IMR-90 (cell line): ENCODE results near the gene SLC9A5. TPM values are rescaled to one million over a fixed set of nuclear protein-coding genes. Genes with fewer than 3 reads are reported as not detected.

Experiments
- ATAC-seq: fragments of 200-7000 bp; cut with Tn5 transposase; 2 replicates; pipeline ENCODE4 v1.9.1; 2020; ENCODE audit warnings: low read depth, mild to moderate bottlenecking, moderate library complexity
- BruUV-seq: library from RNA; stranded (reverse); fragments of 400-500 nt; replicated peaks from 2 replicates; lab custom pipeline; 2021; lab: Mats Ljungman, UMichigan
- CTCF ChIA-PET: fragments of 300-600 bp; formaldehyde crosslinking; extraction: SDS; loops from one replicate; lab custom pipeline; 2021; ENCODE audit warnings: antibody characterized with exemption; lab: Yijun Ruan, JAX
- POLR2A ChIA-PET: fragments of 300-600 bp; sonication (Branson Sonifier 250); formaldehyde crosslinking; loops from one replicate; lab custom pipeline; 2022; ENCODE audit warnings: antibody characterized with exemption; ENCODE audit not compliant: unreplicated experiment; lab: Charles Lee
- DNase-seq: peaks from one replicate; pipeline ENCODE4 v3.0.0; 2013
- H2AFZ ChIP-seq: replicated peaks from 2 replicates; pipeline ENCODE3; 2013; ENCODE audit warnings: low read length, mild to moderate bottlenecking; ENCODE audit not compliant: poor library complexity
- H2AK5ac ChIP-seq: 2 replicates; pipeline ENCODE4 v1.6.1; 2013; ENCODE audit warnings: low read depth, low read length, inconsistent platforms
- H2AK9ac ChIP-seq: replicated peaks from 2 replicates; pipeline ENCODE3; 2013; ENCODE audit warnings: mild to moderate bottlenecking, low read depth, low read length, moderate library complexity; ENCODE audit not compliant: poor library complexity
- H2BK120ac ChIP-seq: 2 replicates; pipeline ENCODE4 v1.6.1; 2013; ENCODE audit warnings: low read depth, low read length, inconsistent platforms
- H2BK15ac ChIP-seq: 3 replicates; pipeline ENCODE4 v1.6.1; 2013; ENCODE audit warnings: low read depth, low read length, inconsistent platforms
- H2BK20ac ChIP-seq: 2 replicates; pipeline ENCODE4 v1.6.1; 2013; ENCODE audit warnings: low read depth, mild to moderate bottlenecking, inconsistent platforms, low read length, moderate library complexity
- H2BK5ac ChIP-seq: 2 replicates; pipeline ENCODE4 v1.6.1; 2013; ENCODE audit warnings: mild to moderate bottlenecking, low read depth, low read length, inconsistent platforms; ENCODE audit not compliant: poor library complexity, severe bottlenecking
- H3K14ac ChIP-seq: replicated peaks from 2 replicates; pipeline ENCODE4 v1.6.1; 2013; ENCODE audit warnings: low read depth, low read length, inconsistent platforms
- H3K18ac ChIP-seq: 2 replicates; pipeline ENCODE4 v1.6.1; 2013; ENCODE audit warnings: low read depth, low read length, control low read depth
- H3K23ac ChIP-seq: 2 replicates; pipeline ENCODE4 v1.6.1; 2013; ENCODE audit warnings: low read depth, low read length, inconsistent platforms
- H3K27ac ChIP-seq: 2 replicates; pipeline ENCODE4 v1.5.1; 2013; ENCODE audit warnings: mild to moderate bottlenecking, control low read depth, low read length; ENCODE audit not compliant: insufficient read depth
- H3K27me3 ChIP-seq: 2 replicates; pipeline ENCODE4 v1.6.1; 2013; ENCODE audit warnings: low read length; ENCODE audit not compliant: control insufficient read depth, insufficient read depth
- H3K36me3 ChIP-seq: 2 replicates; pipeline ENCODE4 v1.6.1; 2013; ENCODE audit warnings: low read length, mixed read lengths; ENCODE audit not compliant: control insufficient read depth, insufficient read depth
- H3K4ac ChIP-seq: 2 replicates; pipeline ENCODE4 v1.6.1; 2013; ENCODE audit warnings: low read depth, low read length, inconsistent platforms
- H3K4me1 ChIP-seq: 2 replicates; pipeline ENCODE4 v1.6.1; 2013; ENCODE audit warnings: low read length, mixed read lengths; ENCODE audit not compliant: control insufficient read depth, insufficient read depth
- H3K4me2 ChIP-seq: 2 replicates; pipeline ENCODE4 v1.6.1; 2013; ENCODE audit warnings: low read depth, mild to moderate bottlenecking, control low read depth, low read length, moderate library complexity
- H3K4me3 ChIP-seq: 2 replicates; pipeline ENCODE4 v1.5.1; 2013; ENCODE audit warnings: low read depth, mild to moderate bottlenecking, control low read depth, low read length, moderate library complexity; ENCODE audit not compliant: insufficient read depth
- H3K56ac ChIP-seq: 2 replicates; pipeline ENCODE4 v1.6.1; 2013; ENCODE audit warnings: low read length, inconsistent platforms; ENCODE audit not compliant: insufficient read depth; ENCODE audit errors: extremely low read depth
- H3K79me1 ChIP-seq, 2 experiments: 2 replicates each; pipeline ENCODE4 v1.6.1; 2013; ENCODE audit warnings: low read length in 2 of 2, inconsistent platforms in 1 of 2, low read depth in 1 of 2
- H3K9ac ChIP-seq: 2 replicates; pipeline ENCODE4 v1.6.1; 2013; ENCODE audit warnings: low read depth, low read length, control low read depth
- H3K9me1 ChIP-seq: 2 replicates; pipeline ENCODE4 v1.6.1; 2013; ENCODE audit warnings: low read length, inconsistent platforms; ENCODE audit not compliant: insufficient read depth
- H3K9me3 ChIP-seq: 2 replicates; pipeline ENCODE4 v1.6.1; 2013; ENCODE audit warnings: low read length; ENCODE audit not compliant: control insufficient read depth, insufficient read depth
- H4K20me1 ChIP-seq: 2 replicates; pipeline ENCODE4 v1.6.1; 2013; ENCODE audit warnings: low read length, inconsistent platforms; ENCODE audit not compliant: insufficient read depth
- H4K5ac ChIP-seq: 2 replicates; pipeline ENCODE4 v1.6.1; 2013; ENCODE audit warnings: mild to moderate bottlenecking, low read depth, low read length, control low read depth
- H4K8ac ChIP-seq, 2 experiments: 2 replicates each; pipeline ENCODE4 v1.6.1; 2013; ENCODE audit warnings: low read depth in 2 of 2, low read length in 2 of 2, control low read depth in 1 of 2, inconsistent platforms in 1 of 2
- H4K91ac ChIP-seq: 2 replicates; pipeline ENCODE4 v1.6.1; 2013; ENCODE audit warnings: low read depth, low read length, inconsistent platforms; ENCODE audit not compliant: insufficient read depth
- CEBPB ChIP-seq: IDR thresholded peaks from 2 replicates; pipeline ENCODE4 v1.6.1; 2012; ENCODE audit warnings: low read depth, low read length, improper control_type of control experiment
- CHD1 ChIP-seq: IDR thresholded peaks from 2 replicates; pipeline ENCODE4 v1.6.1; 2012; ENCODE audit warnings: low read depth, low read length, improper control_type of control experiment
- FOS ChIP-seq: fragments of 150-350 bp; IDR thresholded peaks from 2 replicates; pipeline ENCODE4 v1.6.1; 2016; ENCODE audit warnings: low read depth, low read length
- MAFK ChIP-seq: IDR thresholded peaks from 2 replicates; pipeline ENCODE4 v1.6.1; 2012; ENCODE audit warnings: low read depth, low read length, improper control_type of control experiment
- MAZ ChIP-seq: IDR thresholded peaks from 2 replicates; pipeline ENCODE4 v1.6.1; 2012; ENCODE audit warnings: low read depth, mild to moderate bottlenecking, low read length, improper control_type of control experiment, moderate library complexity, borderline replicate concordance
- NFE2L2 ChIP-seq: fragments of 150-350 bp; IDR thresholded peaks from 2 replicates; pipeline ENCODE4 v1.6.1; 2016; ENCODE audit warnings: low read depth, mild to moderate bottlenecking, low read length
- POLR2A ChIP-seq: IDR thresholded peaks from 2 replicates; pipeline ENCODE4 v1.6.1; 2012; ENCODE audit warnings: mild to moderate bottlenecking, low read depth, low read length
- RAD21 ChIP-seq: IDR thresholded peaks from 2 replicates; pipeline ENCODE4 v1.6.1; 2012; ENCODE audit warnings: low read length, improper control_type of control experiment
- RCOR1 ChIP-seq: IDR thresholded peaks from 2 replicates; pipeline ENCODE4 v1.6.1; 2012; ENCODE audit warnings: mild to moderate bottlenecking, low read length, improper control_type of control experiment; ENCODE audit not compliant: insufficient replicate concordance
- RFX5 ChIP-seq: IDR thresholded peaks from 2 replicates; pipeline ENCODE4 v1.8.0; 2012; ENCODE audit warnings: low read depth, mild to moderate bottlenecking, low read length, moderate library complexity
- USF2 ChIP-seq: fragments of 150-350 bp; IDR thresholded peaks from 2 replicates; pipeline ENCODE4 v1.6.1; 2017; ENCODE audit warnings: mild to moderate bottlenecking, antibody characterized with exemption, low read length, low read depth
- whole genome bisulfite sequencing, 2 experiments: methylation state at CpG; one replicate each; pipeline versions ENCODE4 v1.1.5 to v1.1.7; 2013; ENCODE audit warnings: missing lambda C conversion rate in 2 of 2; ENCODE audit not compliant: insufficient read length in 1 of 2; ENCODE audit errors: extremely low coverage in 2 of 2; 5-methylcytosine and 5-hydroxymethylcytosine counted together
- dilution Hi-C: fragments of 300-500 bp; cut with HindIII; formaldehyde crosslinking; loops from one replicate; pipeline ENCODE4 v1.14.3; 2018; ENCODE audit warnings: low sequenced_read_pairs; ENCODE audit not compliant: unreplicated experiment
- in situ Hi-C: fragments of 300-500 bp; cut with MboI; formaldehyde crosslinking; loops from 3 replicates; pipeline ENCODE4 v1.14.3; 2019; ENCODE audit warnings: low sequenced_read_pairs, inconsistent platforms, mixed read lengths
- intact Hi-C: fragments of 100-400 bp; cut with micrococcal nuclease; formaldehyde crosslinking; loops from 2 replicates; pipeline ENCODE4 v1.10.0; 2022
- polyA plus RNA-seq, 3 experiments: library from polyadenylated mRNA; depleted of rRNA; stranded (reverse); fragments of >200 nt; gene quantifications; 2 replicates each; pipeline ENCODE4 v1.2.3, GENCODE V29; 2012; ENCODE audit warnings: low replicate concordance in 1 of 3
- total RNA-seq: library from RNA; depleted of rRNA; stranded (reverse); fragments of >200 nt; gene quantifications from 2 replicates; pipeline ENCODE4 v1.2.3, GENCODE V29; 2012
- TF ChIP-seq, protein P1 (sequence below): fragments of 150-350 bp; IDR thresholded peaks from 2 replicates; pipeline ENCODE4 v1.6.1; 2016; ENCODE audit warnings: low read depth, mild to moderate bottlenecking, low read length, moderate library complexity, borderline replicate concordance
- TF ChIP-seq, protein P2 (sequence below): conservative IDR thresholded peaks from 2 replicates; pipeline ENCODE4 v1.5.1; 2012; ENCODE audit warnings: mild to moderate bottlenecking, low read depth, low read length, improper control_type of control experiment

SLC9A5 gene
- total and polyA plus RNA-seq, 2 of the 4 experiments (the other 2 are of a cell fraction), result 1.8 to 5.7 TPM

DNA sequence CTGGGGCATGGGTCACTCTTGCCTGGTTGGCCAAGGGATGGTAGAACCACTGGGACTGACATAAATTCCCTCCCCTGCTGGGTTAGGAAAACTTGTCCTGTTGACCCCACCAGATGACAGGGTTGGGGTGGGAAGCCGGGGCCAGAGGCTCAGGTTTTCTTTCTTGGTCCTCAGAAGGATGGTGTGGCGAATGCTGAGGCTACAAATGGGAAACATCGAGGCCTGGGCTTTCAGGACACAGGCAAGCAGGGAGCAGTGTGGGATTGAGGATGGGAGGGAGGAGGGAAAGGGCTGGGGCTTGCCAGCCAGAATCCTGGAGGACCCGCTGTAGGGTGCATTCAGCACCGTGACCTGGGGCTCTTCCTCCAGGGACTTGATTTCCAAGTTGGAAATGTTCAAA lies 16.1 kb downstream of the SLC9A5 start:
- dilution Hi-C loops (no loop called here), intact Hi-C loops (loop anchor here (5.0 kb wide), 1 partner anchor 162 kb away; no protein-coding TSS in a partner anchor), in situ Hi-C loops (no loop called here)
- Histone ChIP-seq H2AK9ac (no peak overlapping the region), H2BK5ac (no peak overlapping the region), H4K5ac (no peak overlapping the region), H3K23ac (no peak overlapping the region), H3K36me3 (no peaks in the 10 kb centered on the region), H3K4ac (0 out of 2 replicates have a peak overlapping the region, but pooled peaks have one; percentile 13), H3K79me1 (no peaks in the 10 kb centered on the region; a peak in 1 of 4 replicates), H2AFZ (no peak overlapping the region), H4K20me1 (no peaks in the 10 kb centered on the region), H3K9me3 (no peaks in the 10 kb centered on the region), H3K18ac (no peak overlapping the region), H3K27ac (no peak overlapping the region), H3K4me1 (peaks cover 9% of the 10 kb centered on the region), H4K91ac (no peak overlapping the region), H2AK5ac (no peak overlapping the region), H3K4me2 (no peak overlapping the region), H3K9ac (no peak overlapping the region), H2BK20ac (no peak overlapping the region), H3K14ac (no peak overlapping the region), H2BK15ac (no peak overlapping the region), H3K27me3 (no peaks in the 10 kb centered on the region), H3K56ac (no peak overlapping the region), H3K4me3 (no peak overlapping the region), H2BK120ac (no peak overlapping the region), H4K8ac (no peak overlapping the region), H3K9me1 (peaks cover 10% of the 10 kb centered on the region; the same call in 1 of the 2 replicates)
- POLR2A ChIA-PET, result no interaction called here
- no peak for ATAC-seq
- WGBS, 2 experiments, result 71% methylated on average over 3 of the region's 5 CpGs; no CpG with 5 or more reads in 1 of the 2 experiments
- CTCF ChIA-PET, result interaction anchor here (0.6 to 1.1 kb wide), 2 partner anchors 73 to 74 kb away, joined by 4 read pairs; no protein-coding TSS in a partner anchor
- TF ChIP-seq RFX5 (no peak), RAD21 (no peak), CEBPB (no peak), CHD1 (no peak), NFE2L2 (no peak), MAFK (no peak), USF2 (no peak), FOS (no peak), MAZ (no peak), POLR2A (no peak), RCOR1 (no peak)
- TF ChIP-seq, protein P1, sequence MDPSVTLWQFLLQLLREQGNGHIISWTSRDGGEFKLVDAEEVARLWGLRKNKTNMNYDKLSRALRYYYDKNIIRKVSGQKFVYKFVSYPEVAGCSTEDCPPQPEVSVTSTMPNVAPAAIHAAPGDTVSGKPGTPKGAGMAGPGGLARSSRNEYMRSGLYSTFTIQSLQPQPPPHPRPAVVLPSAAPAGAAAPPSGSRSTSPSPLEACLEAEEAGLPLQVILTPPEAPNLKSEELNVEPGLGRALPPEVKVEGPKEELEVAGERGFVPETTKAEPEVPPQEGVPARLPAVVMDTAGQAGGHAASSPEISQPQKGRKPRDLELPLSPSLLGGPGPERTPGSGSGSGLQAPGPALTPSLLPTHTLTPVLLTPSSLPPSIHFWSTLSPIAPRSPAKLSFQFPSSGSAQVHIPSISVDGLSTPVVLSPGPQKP, result no peak
- TF ChIP-seq, protein P2, sequence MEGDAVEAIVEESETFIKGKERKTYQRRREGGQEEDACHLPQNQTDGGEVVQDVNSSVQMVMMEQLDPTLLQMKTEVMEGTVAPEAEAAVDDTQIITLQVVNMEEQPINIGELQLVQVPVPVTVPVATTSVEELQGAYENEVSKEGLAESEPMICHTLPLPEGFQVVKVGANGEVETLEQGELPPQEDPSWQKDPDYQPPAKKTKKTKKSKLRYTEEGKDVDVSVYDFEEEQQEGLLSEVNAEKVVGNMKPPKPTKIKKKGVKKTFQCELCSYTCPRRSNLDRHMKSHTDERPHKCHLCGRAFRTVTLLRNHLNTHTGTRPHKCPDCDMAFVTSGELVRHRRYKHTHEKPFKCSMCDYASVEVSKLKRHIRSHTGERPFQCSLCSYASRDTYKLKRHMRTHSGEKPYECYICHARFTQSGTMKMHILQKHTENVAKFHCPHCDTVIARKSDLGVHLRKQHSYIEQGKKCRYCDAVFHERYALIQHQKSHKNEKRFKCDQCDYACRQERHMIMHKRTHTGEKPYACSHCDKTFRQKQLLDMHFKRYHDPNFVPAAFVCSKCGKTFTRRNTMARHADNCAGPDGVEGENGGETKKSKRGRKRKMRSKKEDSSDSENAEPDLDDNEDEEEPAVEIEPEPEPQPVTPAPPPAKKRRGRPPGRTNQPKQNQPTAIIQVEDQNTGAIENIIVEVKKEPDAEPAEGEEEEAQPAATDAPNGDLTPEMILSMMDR, result no peak
- BruUV-seq, result no TSS peak
- DNase-seq, result no peak
